GM19463 (cell line): Measurements from ENCODE around the gene MRM1.

Experiments
- ATAC-seq: cut with Tn5 transposase; IDR thresholded peaks from one replicate; pipeline ENCODE4 v1.9.1; 2021; ENCODE audit warnings: mild to moderate bottlenecking, moderate library complexity; ENCODE audit not compliant: unreplicated experiment

Gene MRM1

GRCh38 chr17:36629252-36629847 is 28.0 kb downstream of the MRM1 start:
- ATAC-seq = no peak

- no peak for ATAC-seq
These were observed 28.7 kb downstream of the MRM1 start for GRCh38 chr17:36629970-36630502.

- no peak for ATAC-seq
These were observed 29.6 kb downstream of the MRM1 start for GRCh38 chr17:36631022-36631421.

- ATAC-seq = no peak
These were observed 31.8 kb downstream of the MRM1 start for GRCh38 chr17:36632916-36633771.

- no peak for ATAC-seq
These were observed 39.0 kb downstream of the MRM1 start for GRCh38 chr17:36640346-36640745.

- ATAC-seq = no peak
These were observed 39.5 kb downstream of the MRM1 start for GRCh38 chr17:36640836-36641235.

- no peak for ATAC-seq
These were observed 40.0 kb downstream of the MRM1 start for GRCh38 chr17:36641331-36641876.

- no peak for ATAC-seq
These were observed 40.8 kb downstream of the MRM1 start for GRCh38 chr17:36641877-36642845.

- no peak for ATAC-seq
These were observed 41.8 kb downstream of the MRM1 start for GRCh38 chr17:36643086-36643685.

- no peak for ATAC-seq
These were observed 44.0 kb downstream of the MRM1 start for GRCh38 chr17:36645422-36645821.

- ATAC-seq = no peak
These were observed 46.3 kb downstream of the MRM1 start for GRCh38 chr17:36647636-36648035.

GRCh38 chr17:36650096-36650775 is 48.9 kb downstream of the MRM1 start:
- ATAC-seq = no peak

GRCh38 chr17:36653374-36653773 is 52.0 kb downstream of the MRM1 start:
- no peak for ATAC-seq

GRCh38 chr17:36653856-36654255 is 52.5 kb downstream of the MRM1 start:
- no peak for ATAC-seq

- no peak for ATAC-seq
These were observed 54.3 kb downstream of the MRM1 start for GRCh38 chr17:36655726-36656125.

GRCh38 chr17:36657390-36657762 is 56.0 kb downstream of the MRM1 start:
- no peak for ATAC-seq

- ATAC-seq = no peak
These were observed 56.5 kb downstream of the MRM1 start for GRCh38 chr17:36657763-36658490.
